CD14-positive monocyte (primary cell): ENCODE results near the gene EXOSC2. TPM values are rescaled to one million over a fixed set of nuclear protein-coding genes. Genes with fewer than 3 reads are reported as not detected.

Experiments
- DNase-seq, 3 donors: peaks; one replicate each; pipeline ENCODE4 v3.0.0-alpha.2; 2011 to 2022
- H2AFZ ChIP-seq: 2 replicates; pipeline ENCODE4 v1.6.0; 2012; ENCODE audit warnings: mild to moderate bottlenecking, low read depth, low read length, inconsistent platforms; ENCODE audit not compliant: insufficient read depth, poor library complexity, severe bottlenecking
- H3K27ac ChIP-seq, 2 donors: 1 replicate in 1 of 2; 2 replicates in 1 of 2; pipeline ENCODE4 v1.5.1; 2012 to 2013; ENCODE audit warnings: low read length in 2 of 2, control low read depth in 1 of 2, inconsistent platforms in 1 of 2, low read depth in 1 of 2, mild to moderate bottlenecking in 1 of 2
- H3K27me3 ChIP-seq, 2 donors: one replicate each; pipeline versions ENCODE4 v1.6.0 to v1.6.1; 2011 to 2013; ENCODE audit warnings: low read length in 2 of 2; ENCODE audit not compliant: control insufficient read depth in 2 of 2, insufficient read depth in 2 of 2
- H3K36me3 ChIP-seq, 2 donors: replicated peaks in 1 of 2; 1 replicate in 1 of 2; 2 replicates in 1 of 2; pipeline versions ENCODE4 v1.5.1 to v1.6.1; 2012 to 2013; ENCODE audit warnings: low read length in 2 of 2, control low read depth in 1 of 2, inconsistent platforms in 1 of 2, mild to moderate bottlenecking in 1 of 2; ENCODE audit not compliant: insufficient read depth in 2 of 2, control insufficient read depth in 1 of 2
- H3K4me1 ChIP-seq, 2 donors: 1 replicate in 1 of 2; 2 replicates in 1 of 2; pipeline versions ENCODE4 v1.5.1 to v1.6.1; 2012 to 2013; ENCODE audit warnings: low read length in 2 of 2, control low read depth in 1 of 2, inconsistent platforms in 1 of 2, mild to moderate bottlenecking in 1 of 2, moderate library complexity in 1 of 2; ENCODE audit not compliant: insufficient read depth in 2 of 2, control insufficient read depth in 1 of 2
- H3K4me2 ChIP-seq: replicated peaks from 2 replicates; pipeline ENCODE3; 2012; ENCODE audit warnings: low read length, moderate library complexity, mild to moderate bottlenecking; ENCODE audit not compliant: poor library complexity, severe bottlenecking; ENCODE audit errors: extremely low read depth
- H3K4me3 ChIP-seq, 3 experiments: fragments of 200-600 bp in 1 of 3; sonication (generic) in 1 of 3; replicated peaks in 1 of 3; 1 replicate in 2 of 3; 2 replicates in 1 of 3; pipeline ENCODE4 v1.5.1; 2011 to 2013; ENCODE audit warnings: low read length in 3 of 3, mild to moderate bottlenecking in 3 of 3, control low read depth in 2 of 3, low read depth in 2 of 3, inconsistent platforms in 1 of 3, moderate library complexity in 1 of 3
- H3K79me2 ChIP-seq: 2 replicates; pipeline ENCODE4 v1.6.0; 2012; ENCODE audit warnings: mild to moderate bottlenecking, control low read depth, inconsistent platforms, low read length, moderate library complexity; ENCODE audit not compliant: insufficient read depth
- H3K9ac ChIP-seq: 2 replicates; pipeline ENCODE4 v1.6.0; 2017; ENCODE audit warnings: low read length, mild to moderate bottlenecking; ENCODE audit not compliant: insufficient read depth, poor library complexity, severe bottlenecking
- H3K9me3 ChIP-seq, 2 donors: replicated peaks in 1 of 2; 1 replicate in 1 of 2; 2 replicates in 1 of 2; pipeline versions ENCODE4 v1.5.1 to v1.6.1; 2012 to 2013; ENCODE audit warnings: low read length in 2 of 2, control low read depth in 1 of 2; ENCODE audit not compliant: control insufficient read depth in 1 of 2, insufficient read depth in 1 of 2
- H4K20me1 ChIP-seq: 2 replicates; pipeline ENCODE4 v1.6.0; 2012; ENCODE audit warnings: mild to moderate bottlenecking, low read length, control low read depth, moderate library complexity; ENCODE audit not compliant: insufficient read depth
- H3K27ac Mint-ChIP-seq, 7 donors: one replicate each; pipeline ENCODE4 v1.8.0; 2020; ENCODE audit warnings: mild to moderate bottlenecking in 7 of 7, mixed read lengths in 7 of 7, moderate library complexity in 6 of 7, inconsistent platforms in 2 of 7
- H3K27me3 Mint-ChIP-seq, 3 donors: one replicate each; pipeline ENCODE4 v1.8.0; 2021 to 2022; ENCODE audit warnings: low read depth in 3 of 3, mild to moderate bottlenecking in 3 of 3, mixed read lengths in 3 of 3, moderate library complexity in 3 of 3, inconsistent platforms in 1 of 3
- H3K36me3 Mint-ChIP-seq, 2 donors: one replicate each; pipeline ENCODE4 v1.8.0; 2020; ENCODE audit warnings: mixed read lengths in 2 of 2, inconsistent platforms in 1 of 2, mild to moderate bottlenecking in 1 of 2
- H3K4me1 Mint-ChIP-seq: one replicate; pipeline ENCODE4 v1.8.0; 2020; ENCODE audit warnings: mild to moderate bottlenecking, mixed read lengths
- H3K4me3 Mint-ChIP-seq, 2 donors: one replicate each; pipeline ENCODE4 v1.8.0; 2020; ENCODE audit warnings: mild to moderate bottlenecking in 2 of 2, mixed read lengths in 2 of 2, moderate library complexity in 1 of 2
- H3K9me3 Mint-ChIP-seq, 7 donors: one replicate each; pipeline ENCODE4 v1.8.0; 2020 to 2022; ENCODE audit warnings: mixed read lengths in 7 of 7, mild to moderate bottlenecking in 6 of 7, moderate library complexity in 6 of 7, inconsistent platforms in 2 of 7
- CTCF ChIP-seq: fragments of 200-600 bp; IDR thresholded peaks from one replicate; pipeline ENCODE4 v1.8.0; 2022; ENCODE audit warnings: antibody characterized with exemption, mild to moderate bottlenecking
- WGBS: methylation state at CpG from one replicate; pipeline ENCODE4 v1.1.5; 2013; ENCODE audit warnings: missing lambda C conversion rate; ENCODE audit not compliant: insufficient coverage; 5-methylcytosine and 5-hydroxymethylcytosine counted together
- intact Hi-C, 2 donors: fragments of 100-400 bp; cut with micrococcal nuclease; formaldehyde crosslinking; loops; one replicate each; pipeline versions ENCODE4 v1.15.0 to v1.15.1; 2023
- polyA plus RNA-seq, 3 donors: library from polyadenylated mRNA; depleted of rRNA in 1 of 3; unstranded in 2 of 3; stranded (reverse) in 1 of 3; fragments of 300-500 nt in 2 of 3; fragments of >200 nt in 1 of 3; fragmentation: Illumina TruSeq in 2 of 3; gene quantifications; 1 replicate in 2 of 3; 2 replicates in 1 of 3; pipeline ENCODE4 v1.2.3, GENCODE V29; 2012 to 2021

Gene EXOSC2
- polyA plus RNA-seq, 3 donors = 10.2 to 15.8 (median 11.2) TPM

- H3K4me3 Mint-ChIP-seq = no peak overlapping the region
- intact Hi-C loops = no loop called here
Measured at GRCh38 chr9:130689572-130689936, 4.0 kb upstream of the EXOSC2 start.

GRCh38 chr9:130689937-130690700, 3.5 kb upstream of the EXOSC2 start:
- 86% methylated on average over 13 of the region's 15 CpGs for WGBS

More at GRCh38 chr9:130689572-130689936, 4.0 kb upstream of the EXOSC2 start:
- Mint-ChIP-seq H3K36me3 (no peaks in the 10 kb centered on the region), H3K27ac (no peak overlapping the region), H3K27me3 (peaks cover 12 to 27% (median 21%) of the 10 kb centered on the region in 3 donors), H3K4me1 (peaks cover 23% of the 10 kb centered on the region), H3K9me3 (peaks cover 0 to 16% (median 11%) of the 10 kb centered on the region in 7 donors)
- no CpG with 5 or more reads among the region's 1 CpG for WGBS
- Histone ChIP-seq H3K4me1 (peaks cover 16 to 17% of the 10 kb centered on the region in 2 donors), H3K9me3 (peaks cover 8 to 10% of the 10 kb centered on the region in 2 donors), H4K20me1 (no peaks in the 10 kb centered on the region), H3K79me2 (peaks cover 11% of the 10 kb centered on the region), H3K9ac (no peak overlapping the region), H3K4me3 (no peak overlapping the region), H3K36me3 (no peaks in the 10 kb centered on the region), H3K27me3 (peaks cover 0 to 10% of the 10 kb centered on the region in 2 donors), H3K27ac (no peak overlapping the region), H2AFZ (peak overlapping the region; percentile 13), H3K4me2 (no peak overlapping the region)
- no peak for TF ChIP-seq CTCF
- no peak for DNase-seq

More at GRCh38 chr9:130689937-130690700, 3.5 kb upstream of the EXOSC2 start:
- H3K9me3 ChIP-seq = peaks cover 2 to 6% of the 10 kb centered on the region in 2 donors
- TF ChIP-seq CTCF = no peak
- no peaks in the 10 kb centered on the region for H4K20me1 ChIP-seq
- no peak for DNase-seq
- no peak overlapping the region for H3K27ac ChIP-seq
- peaks cover 16% of the 10 kb centered on the region for H3K79me2 ChIP-seq
- Mint-ChIP-seq H3K4me1 (peaks cover 29% of the 10 kb centered on the region), H3K27ac (no peak overlapping the region), H3K9me3 (peaks cover 0 to 13% (median 8%) of the 10 kb centered on the region in 7 donors), H3K36me3 (peaks cover 0 to under 1% of the 10 kb centered on the region in 2 donors), H3K27me3 (peaks cover 10 to 25% (median 21%) of the 10 kb centered on the region in 3 donors), H3K4me3 (peak overlapping the region in 1 of 2 donors; percentile 46)
- H3K4me2 ChIP-seq = no peak overlapping the region
- peaks cover 0 to under 1% of the 10 kb centered on the region in 2 donors for H3K36me3 ChIP-seq
- no peak overlapping the region for H3K9ac ChIP-seq
- H3K4me3 ChIP-seq = no peak overlapping the region
- peaks cover 0 to 9% of the 10 kb centered on the region in 2 donors for H3K27me3 ChIP-seq
- intact Hi-C loops = loop anchor here in 1 of 2 donors (5.0 kb wide), 1 partner anchor 437 kb away; the partner anchor contains the start of gene NUP214
- peak overlapping the region; percentile 13 for H2AFZ ChIP-seq
- H3K4me1 ChIP-seq = peaks cover 20 to 22% of the 10 kb centered on the region in 2 donors
